Neutrophil (primary cell): ENCODE data around the gene PIK3CA.
A peak's percentile ranks its signal among the peaks of the same experiment; 100 is the strongest.

Experiments used
- H3K27ac ChIP-seq: fragments of 200-600 bp; sonication (generic); 2 replicates; pipeline ENCODE4 v1.5.1; 2016; ENCODE audit warnings: mild to moderate bottlenecking, moderate library complexity
- H3K27me3 ChIP-seq: fragments of 200-600 bp; sonication (generic); 2 replicates; pipeline ENCODE4 v1.6.0; 2016; ENCODE audit warnings: mild to moderate bottlenecking
- H3K36me3 ChIP-seq: fragments of 200-600 bp; sonication (generic); 2 replicates; pipeline ENCODE4 v1.5.1; 2017
- H3K4me1 ChIP-seq, 2 experiments: fragments of 200-600 bp in 1 of 2; sonication (generic) in 1 of 2; 1 replicate in 1 of 2; 2 replicates in 1 of 2; pipeline versions ENCODE4 v1.5.1 to v1.6.1; 2013 to 2016; ENCODE audit warnings: low read depth in 1 of 2, low read length in 1 of 2, mild to moderate bottlenecking in 1 of 2, moderate library complexity in 1 of 2; ENCODE audit not compliant: control insufficient read depth in 1 of 2, insufficient read depth in 1 of 2
- H3K4me3 ChIP-seq, 2 experiments: fragments of 200-600 bp in 1 of 2; sonication (generic) in 1 of 2; 1 replicate in 1 of 2; 2 replicates in 1 of 2; pipeline ENCODE4 v1.5.1; 2013 to 2016; ENCODE audit warnings: low read depth in 1 of 2, low read length in 1 of 2, mild to moderate bottlenecking in 1 of 2, moderate library complexity in 1 of 2
- H3K9me3 ChIP-seq: fragments of 200-600 bp; sonication (generic); 2 replicates; pipeline ENCODE4 v1.5.1; 2016
- TF ChIP-seq, protein P1 (sequence below): fragments of 200-600 bp; sonication (generic); IDR thresholded peaks from 2 replicates; pipeline ENCODE4 v1.5.1; 2016; ENCODE audit warnings: antibody characterized with exemption

PIK3CA gene

DNA sequence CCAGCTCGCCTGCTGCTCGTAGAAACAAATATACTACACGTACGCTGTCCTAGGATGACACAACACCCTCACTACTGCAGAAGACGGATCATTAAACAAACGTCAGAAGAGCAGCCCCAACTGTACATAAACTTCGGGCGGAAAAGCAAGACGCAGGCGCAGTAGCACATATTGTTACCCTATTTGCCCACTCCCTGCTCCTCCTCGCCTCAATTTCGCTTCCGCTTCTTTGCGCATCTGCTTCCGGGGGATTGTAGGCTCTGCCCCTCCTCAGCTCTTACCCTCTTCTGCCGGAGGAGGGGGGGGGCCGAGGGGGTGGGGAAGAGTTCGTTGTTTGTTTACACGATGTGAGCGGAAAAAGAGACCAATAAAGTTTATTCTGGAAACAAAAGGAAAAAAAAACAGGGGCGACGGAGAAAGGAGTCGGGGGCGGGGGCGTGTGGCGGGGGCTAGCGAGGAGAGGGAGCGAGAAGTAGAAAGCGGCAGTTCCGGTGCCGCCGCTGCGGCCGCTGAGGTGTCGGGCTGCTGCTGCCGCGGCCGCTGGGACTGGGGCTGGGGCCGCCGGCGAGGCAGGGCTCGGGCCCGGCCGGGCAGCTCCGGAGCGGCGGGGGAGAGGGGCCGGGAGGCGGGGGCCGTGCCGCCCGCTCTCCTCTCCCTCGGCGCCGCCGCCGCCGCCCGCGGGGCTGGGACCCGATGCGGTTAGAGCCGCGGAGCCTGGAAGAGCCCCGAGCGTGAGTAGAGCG is at the start of gene PIK3CA:
Gene PIK3CA (plus strand): TSS at position 485 of the 743 bp plus-strand sequence. CDS start 50,469 bp downstream, outside the sequence.
- peaks cover 16 to 22% of the 10 kb centered on the region in 2 experiments for H3K4me1 ChIP-seq
- no peaks in the 10 kb centered on the region for H3K36me3 ChIP-seq
- TF ChIP-seq, protein P1, sequence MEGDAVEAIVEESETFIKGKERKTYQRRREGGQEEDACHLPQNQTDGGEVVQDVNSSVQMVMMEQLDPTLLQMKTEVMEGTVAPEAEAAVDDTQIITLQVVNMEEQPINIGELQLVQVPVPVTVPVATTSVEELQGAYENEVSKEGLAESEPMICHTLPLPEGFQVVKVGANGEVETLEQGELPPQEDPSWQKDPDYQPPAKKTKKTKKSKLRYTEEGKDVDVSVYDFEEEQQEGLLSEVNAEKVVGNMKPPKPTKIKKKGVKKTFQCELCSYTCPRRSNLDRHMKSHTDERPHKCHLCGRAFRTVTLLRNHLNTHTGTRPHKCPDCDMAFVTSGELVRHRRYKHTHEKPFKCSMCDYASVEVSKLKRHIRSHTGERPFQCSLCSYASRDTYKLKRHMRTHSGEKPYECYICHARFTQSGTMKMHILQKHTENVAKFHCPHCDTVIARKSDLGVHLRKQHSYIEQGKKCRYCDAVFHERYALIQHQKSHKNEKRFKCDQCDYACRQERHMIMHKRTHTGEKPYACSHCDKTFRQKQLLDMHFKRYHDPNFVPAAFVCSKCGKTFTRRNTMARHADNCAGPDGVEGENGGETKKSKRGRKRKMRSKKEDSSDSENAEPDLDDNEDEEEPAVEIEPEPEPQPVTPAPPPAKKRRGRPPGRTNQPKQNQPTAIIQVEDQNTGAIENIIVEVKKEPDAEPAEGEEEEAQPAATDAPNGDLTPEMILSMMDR, result peak; percentile 31
- peaks cover 8% of the 10 kb centered on the region for H3K27me3 ChIP-seq
- H3K27ac ChIP-seq, result peak within 1 kb of the TSS; percentile 97
- H3K4me3 ChIP-seq, result peak within 1 kb of the TSS; percentile 89 to 94
- no peaks in the 10 kb centered on the region for H3K9me3 ChIP-seq

DNA sequence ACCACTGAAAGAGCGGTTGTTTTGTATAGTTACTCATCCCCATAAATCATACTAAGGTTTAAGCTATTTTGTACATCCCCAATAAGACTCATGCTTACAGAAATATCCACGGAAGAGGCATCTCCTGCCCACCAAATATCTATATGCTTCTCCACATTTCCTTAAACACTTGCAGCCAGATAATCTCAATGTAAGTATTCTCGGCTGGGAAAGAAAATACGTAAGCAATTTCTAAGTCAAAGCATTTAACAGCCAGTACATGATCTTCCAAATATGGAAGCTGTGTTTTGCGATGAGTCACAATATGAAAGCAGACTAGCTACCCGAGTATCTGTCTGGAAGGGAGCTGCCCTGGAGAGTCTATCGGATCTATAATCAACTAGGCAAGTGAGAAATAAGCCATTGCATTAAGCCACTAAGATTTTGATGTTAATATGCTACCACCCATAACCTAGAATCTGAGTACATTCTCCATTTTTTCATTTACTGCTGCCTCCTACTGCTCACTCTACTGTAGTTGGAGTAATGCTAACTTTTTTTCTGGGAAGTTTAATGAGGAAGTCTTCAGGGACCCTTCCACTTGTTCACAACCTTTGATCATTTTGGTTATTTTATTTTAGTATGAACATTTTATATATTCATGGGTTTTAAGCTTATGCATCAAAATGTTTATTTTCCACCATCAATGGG is 49.6 kb upstream of the PIK3CA start:
- Histone ChIP-seq H3K27ac (no peak overlapping the region), H3K36me3 (no peaks in the 10 kb centered on the region)

DNA sequence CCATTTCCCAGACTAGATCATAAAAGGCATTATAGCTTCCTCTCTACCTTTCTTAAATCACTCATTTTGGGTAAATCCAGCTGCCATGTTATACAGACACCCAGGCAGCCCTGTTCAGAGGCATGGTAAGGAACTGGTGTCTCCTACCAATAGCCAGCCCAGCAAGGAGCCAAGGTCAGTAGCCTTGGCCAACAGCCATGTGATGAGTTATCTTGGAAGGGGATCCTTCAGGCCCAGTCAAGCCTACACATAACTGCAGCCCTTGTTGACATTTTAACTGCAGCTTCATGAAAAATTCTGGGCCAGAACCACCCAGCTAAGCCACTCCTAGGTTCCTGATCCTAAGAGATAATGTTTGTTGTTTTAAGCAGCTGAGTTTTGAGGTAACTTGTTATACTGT is 47.5 kb upstream of the PIK3CA start:
- Histone ChIP-seq H3K27ac (no peak overlapping the region), H3K4me1 (no peaks in the 10 kb centered on the region), H3K36me3 (no peaks in the 10 kb centered on the region), H3K9me3 (no peaks in the 10 kb centered on the region), H3K27me3 (no peaks in the 10 kb centered on the region), H3K4me3 (no peak overlapping the region)
- TF ChIP-seq, protein P1, result no peak

More for the DNA sequence above, 49.6 kb upstream of the PIK3CA start:
- Histone ChIP-seq H3K4me3 (no peak overlapping the region), H3K9me3 (no peaks in the 10 kb centered on the region), H3K27me3 (no peaks in the 10 kb centered on the region), H3K4me1 (no peaks in the 10 kb centered on the region)
- TF ChIP-seq, protein P1, result no peak

DNA sequence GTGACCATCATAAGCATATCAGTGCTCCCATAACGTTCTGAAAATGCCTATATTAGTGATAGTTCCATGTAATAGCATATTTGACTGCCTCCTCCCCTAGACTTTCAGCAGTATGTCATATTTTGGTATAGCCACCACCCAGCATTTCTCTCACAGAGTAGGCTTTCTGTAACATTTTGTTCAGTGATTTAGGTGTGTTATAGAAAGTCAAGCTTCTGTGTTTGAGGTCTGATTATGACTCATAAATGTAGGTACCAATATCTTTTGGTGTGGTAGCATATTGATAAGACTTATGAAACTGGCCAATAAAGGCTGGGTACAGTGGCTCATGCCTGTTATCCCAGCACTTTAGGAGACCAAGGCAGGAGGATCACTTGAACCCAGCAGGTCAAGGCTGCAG is 42.3 kb upstream of the PIK3CA start:
- no peaks in the 10 kb centered on the region for H3K9me3 ChIP-seq
- no peaks in the 10 kb centered on the region for H3K4me1 ChIP-seq
- TF ChIP-seq, protein P1, result no peak
- H3K27me3 ChIP-seq, result no peaks in the 10 kb centered on the region
- H3K36me3 ChIP-seq, result no peaks in the 10 kb centered on the region
- no peak overlapping the region for H3K27ac ChIP-seq
- H3K4me3 ChIP-seq, result no peak overlapping the region

DNA sequence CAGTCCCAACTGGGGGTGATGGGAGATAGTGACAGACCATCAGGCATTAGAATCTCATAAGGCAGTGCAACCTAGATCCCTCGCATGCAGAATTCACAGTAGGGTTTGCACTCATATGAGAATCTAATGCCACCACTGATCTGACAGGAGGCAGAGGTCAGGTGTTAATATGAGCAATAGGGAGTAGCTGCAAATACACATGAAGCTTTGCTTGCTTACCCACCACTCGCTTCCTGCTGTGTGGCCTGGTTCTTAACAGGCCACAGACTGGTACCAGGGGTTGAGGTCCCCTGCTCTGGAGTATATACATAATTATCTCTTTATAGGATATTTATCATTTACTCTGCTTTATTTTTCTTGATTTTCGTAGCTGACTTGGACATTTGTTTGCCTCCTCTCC is 40.5 kb upstream of the PIK3CA start:
- Histone ChIP-seq H3K27ac (no peak overlapping the region), H3K4me3 (no peak overlapping the region), H3K9me3 (no peaks in the 10 kb centered on the region), H3K4me1 (no peaks in the 10 kb centered on the region), H3K36me3 (no peaks in the 10 kb centered on the region), H3K27me3 (no peaks in the 10 kb centered on the region)
- TF ChIP-seq, protein P1, result no peak
